Activated CD8-positive, alpha-beta T cell treated with anti-CD3 and anti-CD28 coated beads for 36 hours (primary cell): ENCODE results near the gene HMCN2. TPM values are rescaled to one million over a fixed set of nuclear protein-coding genes. Genes with fewer than 3 reads are reported as not detected.

Source experiments
- ATAC-seq: fragments of 200-7000 bp; cut with Tn5 transposase; one replicate; pipeline ENCODE4 v1.10.0; 2021; ENCODE audit warnings: mild to moderate bottlenecking, moderate library complexity
- CTCF ChIA-PET: fragments of 350-600 bp; sonication (Branson Sonifier 250); formaldehyde crosslinking; loops from one replicate; lab custom pipeline; 2021; ENCODE audit warnings: antibody characterized with exemption; lab: Charles Lee
- POLR2A ChIA-PET: fragments of 350-600 bp; sonication (Branson Sonifier 250); formaldehyde crosslinking; loops from one replicate; lab custom pipeline; 2021; ENCODE audit warnings: antibody characterized with exemption; lab: Charles Lee
- DNase-seq: peaks from one replicate; pipeline ENCODE4 v3.0.0-alpha.2; 2020
- H3K27ac Mint-ChIP-seq: one replicate; pipeline ENCODE4 v1.8.0; 2021; ENCODE audit warnings: mild to moderate bottlenecking, mixed read lengths
- H3K27me3 Mint-ChIP-seq: one replicate; pipeline ENCODE4 v1.8.0; 2021; ENCODE audit warnings: mixed read lengths
- H3K36me3 Mint-ChIP-seq: one replicate; pipeline ENCODE4 v1.8.0; 2021; ENCODE audit warnings: low read depth, mixed read lengths
- H3K4me1 Mint-ChIP-seq: one replicate; pipeline ENCODE4 v1.8.0; 2021; ENCODE audit warnings: low read depth, mixed read lengths
- H3K4me3 Mint-ChIP-seq: one replicate; pipeline ENCODE4 v1.8.0; 2021; ENCODE audit warnings: mild to moderate bottlenecking, moderate library complexity, mixed read lengths
- H3K9me3 Mint-ChIP-seq: one replicate; pipeline ENCODE4 v1.8.0; 2021; ENCODE audit warnings: mixed read lengths
- intact Hi-C: fragments of 100-400 bp; cut with micrococcal nuclease; formaldehyde crosslinking; loops from one replicate; pipeline ENCODE4 v1.10.0; 2022
- total RNA-seq, 2 experiments: library from RNA; stranded (reverse); gene quantifications; one replicate each; pipeline ENCODE4 v1.2.3, GENCODE V29; 2021
- TF ChIP-seq, protein P1 (sequence below): fragments of 200-600 bp; IDR thresholded peaks from one replicate; pipeline ENCODE4 v1.8.0; 2022; ENCODE audit warnings: antibody characterized with exemption, mild to moderate bottlenecking

Gene HMCN2
- total RNA-seq, 2 experiments from 2014 or later: not detected

GRCh38 chr9:130239363-130239695 lies 26.2 kb upstream of the HMCN2 start:
- ChIA-PET POLR2A (interaction anchor here (1.0 to 2.0 kb wide), 3 partner anchors 110 to 200 kb away, joined by 3 to 7 read pairs (median 3); no protein-coding TSS in a partner anchor), CTCF (interaction anchor here (1.2 to 7.3 kb wide), 3 partner anchors 105 to 130 kb away, joined by 3 to 111 read pairs (median 5); no protein-coding TSS in a partner anchor)
- H3K27ac Mint-ChIP-seq: no peak overlapping the region
- TF ChIP-seq, protein P1, sequence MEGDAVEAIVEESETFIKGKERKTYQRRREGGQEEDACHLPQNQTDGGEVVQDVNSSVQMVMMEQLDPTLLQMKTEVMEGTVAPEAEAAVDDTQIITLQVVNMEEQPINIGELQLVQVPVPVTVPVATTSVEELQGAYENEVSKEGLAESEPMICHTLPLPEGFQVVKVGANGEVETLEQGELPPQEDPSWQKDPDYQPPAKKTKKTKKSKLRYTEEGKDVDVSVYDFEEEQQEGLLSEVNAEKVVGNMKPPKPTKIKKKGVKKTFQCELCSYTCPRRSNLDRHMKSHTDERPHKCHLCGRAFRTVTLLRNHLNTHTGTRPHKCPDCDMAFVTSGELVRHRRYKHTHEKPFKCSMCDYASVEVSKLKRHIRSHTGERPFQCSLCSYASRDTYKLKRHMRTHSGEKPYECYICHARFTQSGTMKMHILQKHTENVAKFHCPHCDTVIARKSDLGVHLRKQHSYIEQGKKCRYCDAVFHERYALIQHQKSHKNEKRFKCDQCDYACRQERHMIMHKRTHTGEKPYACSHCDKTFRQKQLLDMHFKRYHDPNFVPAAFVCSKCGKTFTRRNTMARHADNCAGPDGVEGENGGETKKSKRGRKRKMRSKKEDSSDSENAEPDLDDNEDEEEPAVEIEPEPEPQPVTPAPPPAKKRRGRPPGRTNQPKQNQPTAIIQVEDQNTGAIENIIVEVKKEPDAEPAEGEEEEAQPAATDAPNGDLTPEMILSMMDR: no peak
- H3K9me3 Mint-ChIP-seq: no peaks in the 10 kb centered on the region
- DNase-seq (no peak), ATAC-seq (peak; percentile 29)
- peaks cover 2% of the 10 kb centered on the region for H3K27me3 Mint-ChIP-seq
- peaks cover 30% of the 10 kb centered on the region for H3K4me1 Mint-ChIP-seq
- H3K36me3 Mint-ChIP-seq: no peaks in the 10 kb centered on the region
- no peak overlapping the region for H3K4me3 Mint-ChIP-seq
- intact Hi-C loops: loop anchor here (5.0 kb wide), 1 partner anchor 112 kb away; no protein-coding TSS in a partner anchor

DNA sequence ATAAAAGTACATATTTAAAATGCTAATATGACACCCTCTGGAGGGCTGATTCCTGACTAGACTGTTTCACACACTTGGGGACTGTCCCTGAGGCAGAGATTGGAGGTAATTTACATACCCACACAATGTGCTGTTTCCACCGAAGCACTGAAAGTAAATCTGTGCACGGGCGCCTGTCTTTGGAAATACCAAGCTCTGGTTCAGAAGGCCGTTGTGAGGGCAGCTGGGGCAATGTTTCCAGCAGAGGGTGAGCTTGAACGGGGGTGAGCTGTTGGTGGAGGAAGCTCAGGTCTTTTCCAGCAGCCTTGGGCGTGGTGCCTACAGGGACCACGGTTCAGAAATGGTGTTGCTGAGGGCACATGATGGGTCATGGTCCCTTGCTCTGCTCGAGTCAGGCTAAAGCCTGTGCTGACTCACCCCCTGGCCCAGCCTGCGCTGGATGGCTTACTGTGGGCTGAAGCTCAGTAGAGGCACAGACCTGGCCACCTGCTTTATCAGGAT lies 25.8 kb upstream of the HMCN2 start:
- TF ChIP-seq, protein P1: no peak
- ATAC-seq (peak; percentile 87), DNase-seq (peak; percentile 83)
- Mint-ChIP-seq H3K27me3 (peaks cover 2% of the 10 kb centered on the region), H3K36me3 (no peaks in the 10 kb centered on the region), H3K9me3 (no peaks in the 10 kb centered on the region), H3K4me3 (no peak overlapping the region), H3K4me1 (peaks cover 30% of the 10 kb centered on the region), H3K27ac (peak overlapping the region; percentile 46)
- POLR2A ChIA-PET: interaction anchor here (0.7 to 2.0 kb wide), 4 partner anchors 111 to 226 kb away, joined by 3 to 7 read pairs (median 3); no protein-coding TSS in a partner anchor
- intact Hi-C loops: loop anchor here (5.0 kb wide), 1 partner anchor 112 kb away; no protein-coding TSS in a partner anchor
- CTCF ChIA-PET: interaction anchor here (0.7 to 7.3 kb wide), 4 partner anchors 104 to 200 kb away, joined by 3 to 111 read pairs (median 4); no protein-coding TSS in a partner anchor

- no peaks in the 10 kb centered on the region for H3K36me3 Mint-ChIP-seq
- POLR2A ChIA-PET: interaction anchor here (0.7 to 2.0 kb wide), 4 partner anchors 112 to 225 kb away, joined by 3 to 7 read pairs (median 3); no protein-coding TSS in a partner anchor
- H3K27ac Mint-ChIP-seq: peak overlapping the region; percentile 46
- CTCF ChIA-PET: interaction anchor here (0.7 to 7.3 kb wide), 7 partner anchors 9 to 201 kb away, joined by 3 to 111 read pairs (median 3); no protein-coding TSS in a partner anchor
- peaks cover 2% of the 10 kb centered on the region for H3K27me3 Mint-ChIP-seq
- ATAC-seq (no peak), DNase-seq (peak; percentile 61)
- H3K4me1 Mint-ChIP-seq: peaks cover 30% of the 10 kb centered on the region
- no peaks in the 10 kb centered on the region for H3K9me3 Mint-ChIP-seq
- no peak overlapping the region for H3K4me3 Mint-ChIP-seq
- TF ChIP-seq, protein P1: no peak
- intact Hi-C loops: no loop called here
Measured at GRCh38 chr9:130240410-130241197, 25.0 kb upstream of the HMCN2 start.

- intact Hi-C loops: no loop called here
- ChIA-PET CTCF (interaction anchor here (1.0 to 7.3 kb wide), 4 partner anchors 18 to 132 kb away, joined by 3 to 111 read pairs (median 4); no protein-coding TSS in a partner anchor), POLR2A (interaction anchor here (0.6 kb wide), 1 partner anchor 134 kb away, joined by 3 read pairs; no protein-coding TSS in a partner anchor)
- Mint-ChIP-seq H3K27me3 (peaks cover 2% of the 10 kb centered on the region), H3K4me3 (no peak overlapping the region), H3K9me3 (no peaks in the 10 kb centered on the region), H3K27ac (no peak overlapping the region), H3K4me1 (peaks cover 26% of the 10 kb centered on the region), H3K36me3 (no peaks in the 10 kb centered on the region)
- TF ChIP-seq, protein P1: no peak
- ATAC-seq (no peak), DNase-seq (no peak)
Measured at GRCh38 chr9:130241198-130241535, 24.4 kb upstream of the HMCN2 start.
